GM21723 (cell line): ENCODE data around the gene INO80.
"Not testable (repeated sequence)": the region's sequence is repeated elsewhere in the genome, so short reads cannot be mapped to it uniquely, and the experiment has no call there.

Experiments
- ATAC-seq: cut with Tn5 transposase; IDR thresholded peaks from one replicate; pipeline ENCODE4 v1.9.1; 2021; ENCODE audit warnings: mild to moderate bottlenecking, moderate library complexity; ENCODE audit not compliant: unreplicated experiment

Gene INO80

GRCh38 chr15:41116116-41116961, at the start of gene INO80:
Gene INO80, minus strand, starts transcription at chr15:41116280. Its CDS starts 19,970 bp downstream, at chr15:41096310.
- ATAC-seq = peak; percentile 81

- no peak for ATAC-seq
Observed at GRCh38 chr15:41161736-41162135, 45.7 kb upstream of the INO80 start.

GRCh38 chr15:41161336-41161735, 45.3 kb upstream of the INO80 start:
- no peak for ATAC-seq

- ATAC-seq = no peak
Observed at GRCh38 chr15:41160639-41161315, 44.7 kb upstream of the INO80 start.

GRCh38 chr15:41154412-41154811, 38.3 kb upstream of the INO80 start:
- no peak for ATAC-seq

- ATAC-seq = no peak
Observed at GRCh38 chr15:41153733-41154132, 37.7 kb upstream of the INO80 start.

- ATAC-seq = no peak
Observed at GRCh38 chr15:41151451-41152005, 35.4 kb upstream of the INO80 start.

- no peak for ATAC-seq
Observed at GRCh38 chr15:41150279-41150678, 34.2 kb upstream of the INO80 start.

GRCh38 chr15:41148065-41148464, 32.0 kb upstream of the INO80 start:
- ATAC-seq = no peak

- no peak for ATAC-seq
Observed at GRCh38 chr15:41139619-41140018, 23.5 kb upstream of the INO80 start.

- not testable (repeated sequence) for ATAC-seq
Observed at GRCh38 chr15:41139112-41139511, 23.0 kb upstream of the INO80 start.

GRCh38 chr15:41135580-41135979, 19.5 kb upstream of the INO80 start:
- not testable (repeated sequence) for ATAC-seq

- no peak for ATAC-seq
Observed at GRCh38 chr15:41133454-41133853, 17.4 kb upstream of the INO80 start.

- not testable (repeated sequence) for ATAC-seq
Observed at GRCh38 chr15:41132094-41132493, 16.0 kb upstream of the INO80 start.

- no peak for ATAC-seq
Observed at GRCh38 chr15:41128174-41128902, 12.3 kb upstream of the INO80 start.

- no peak for ATAC-seq
Observed at GRCh38 chr15:41125931-41126642, 10.0 kb upstream of the INO80 start.

GRCh38 chr15:41125063-41125669, 9.1 kb upstream of the INO80 start:
- ATAC-seq = no peak

- no peak for ATAC-seq
Observed at GRCh38 chr15:41124058-41124457, 8.0 kb upstream of the INO80 start.

- no peak for ATAC-seq
Observed at GRCh38 chr15:41122849-41123248, 6.8 kb upstream of the INO80 start.

GRCh38 chr15:41121951-41122350, 5.9 kb upstream of the INO80 start:
- no peak for ATAC-seq
